Measurements from ENCODE around the gene SMIM7.

- TF ChIP-seq POLR2A (IDR thresholded peaks at IDR 0.05) (no peak), CTCF (IDR thresholded peaks at IDR 0.05) (no peak)
These were observed 18.6 kb upstream of the SMIM7 start for GRCh38 chr19:16678498-16678897.

All from heart left ventricle (tissue), 13 donors.